Heart right ventricle (tissue), 16 donors: ENCODE data around the gene FUT3. TPM values are rescaled to one million over a fixed set of nuclear protein-coding genes. Genes with fewer than 3 reads are reported as not detected.

Source experiments
- ATAC-seq, 8 donors: fragments of 200-7000 bp; cut with Tn5 transposase; one replicate each; pipeline ENCODE4 v1.9.1; 2020; ENCODE audit warnings: mild to moderate bottlenecking in 8 of 8, moderate library complexity in 8 of 8, moderate number of reproducible peaks in 1 of 8
- DNase-seq, 2 donors: peaks; one replicate each; pipeline ENCODE4 v3.0.0-alpha.2; 2020
- H3K27ac ChIP-seq, 10 donors: fragments of 200-600 bp; sonication (generic) in 2 of 10; one replicate each; pipeline versions ENCODE4 v1.5.0 to v1.8.0; 2020 to 2022; ENCODE audit warnings: mild to moderate bottlenecking in 3 of 10
- H3K27me3 ChIP-seq, 7 donors: fragments of 200-600 bp; one replicate each; pipeline ENCODE4 v1.8.0; 2021 to 2022; ENCODE audit warnings: mild to moderate bottlenecking in 2 of 7
- H3K36me3 ChIP-seq, 9 donors: fragments of 200-600 bp; sonication (generic) in 1 of 9; one replicate each; pipeline versions ENCODE4 v1.5.0 to v1.8.0; 2020 to 2022; ENCODE audit warnings: mild to moderate bottlenecking in 2 of 9
- H3K4me1 ChIP-seq, 9 donors: fragments of 200-600 bp; sonication (generic) in 1 of 9; one replicate each; pipeline versions ENCODE4 v1.5.0 to v1.8.0; 2020 to 2022; ENCODE audit warnings: mild to moderate bottlenecking in 4 of 9
- H3K4me3 ChIP-seq, 10 donors: fragments of 200-600 bp; sonication (generic) in 2 of 10; one replicate each; pipeline versions ENCODE4 v1.5.0 to v1.8.0; 2020 to 2022; ENCODE audit warnings: mild to moderate bottlenecking in 7 of 10, moderate library complexity in 2 of 10
- H3K9me3 ChIP-seq, 11 donors: fragments of 200-600 bp in 10 of 11; sonication (generic) in 2 of 11; one replicate each; pipeline versions ENCODE4 v1.5.0 to v1.8.0; 2013 to 2022; ENCODE audit warnings: mild to moderate bottlenecking in 2 of 11, control low read depth in 1 of 11, moderate library complexity in 1 of 11
- WGBS, 2 donors: extraction: QIAGEN DNeasy Blood & Tissue Kit; methylation state at CpG; one replicate each; pipeline ENCODE4 v1.1.7; 2013; ENCODE audit warnings: inconsistent platforms in 1 of 2; 5-methylcytosine and 5-hydroxymethylcytosine counted together
- intact Hi-C, 10 donors: fragments of 100-400 bp; cut with DNase I; formaldehyde crosslinking; loops; one replicate each; pipeline versions ENCODE4 v1.11.1 to v1.14.2; 2022
- polyA plus RNA-seq, 2 donors: library from polyadenylated mRNA; stranded (reverse); fragments of 200-250 nt; gene quantifications; one replicate each; pipeline ENCODE4 v1.2.3, GENCODE V29; 2013
- total RNA-seq, 10 donors: library from RNA; stranded (reverse); fragmentation: NEBNext Ultra II Directional in 3 of 10; extraction: Animal tissue kit (Norgen Biotek cat#: 25700) in 3 of 10; gene quantifications; one replicate each; pipeline versions ENCODE4 v1.2.1 to v1.2.4, GENCODE V29; 2021 to 2023
- TF ChIP-seq, protein P1 (sequence below), 9 donors: fragments of 200-600 bp; sonication (generic) in 2 of 9; IDR thresholded peaks; one replicate each; pipeline versions ENCODE4 v1.5.0 to v1.8.0; 2021 to 2022; ENCODE audit warnings: antibody characterized with exemption in 9 of 9, mild to moderate bottlenecking in 5 of 9, moderate library complexity in 1 of 9
- donor health status: Arrhythmogenic right ventricular cardiomyopathy.
- donor health status: ischemic (EF 13 %, LVEDD 7.1; RV severe dilation, severe dysfunction).
- donor health status: healthy with polysubstance abuse.
- donor health status: DM: no; HTN: yes; CAD: no.
- donor health status: DM: no; HTN: no; CAD: no.
- donor health status: ischemic (EF 25% LVEDD 6.9; RV normal size, moderate dysfunction).
- donor health status: ischemic (EF 25% LVEDD 5.7; RV mildly dilated, moderate dysfunction).
- donor health status: healthy.
- donor health status: DM: yes; HTN: yes; CAD: no.
- donor health status: Ischemic cardiomyopathy.
- donor health status: ischemic (EF 35%, LVEDD 5.7; RV mildly dilated, moderate dysfunction).
- donor health status: nonischemic (EF 11% LVEDD 7.7; RV severe dilation, severe dysfunction).
- donor health status: DM: yes; HTN: yes; CAD: no.
- donor health status: PGD.
- donor health status: ischemic (EF 29% LVEDD 5.4; RV normal size, mild dysfunction).
- donor health status: nonischemic (EF 23%, LVEDD 6.1; RV moderate dilation, normal function).

The FUT3 gene
- total and polyA plus RNA-seq, 12 donors, result 0.01 TPM; not detected in 11

DNA sequence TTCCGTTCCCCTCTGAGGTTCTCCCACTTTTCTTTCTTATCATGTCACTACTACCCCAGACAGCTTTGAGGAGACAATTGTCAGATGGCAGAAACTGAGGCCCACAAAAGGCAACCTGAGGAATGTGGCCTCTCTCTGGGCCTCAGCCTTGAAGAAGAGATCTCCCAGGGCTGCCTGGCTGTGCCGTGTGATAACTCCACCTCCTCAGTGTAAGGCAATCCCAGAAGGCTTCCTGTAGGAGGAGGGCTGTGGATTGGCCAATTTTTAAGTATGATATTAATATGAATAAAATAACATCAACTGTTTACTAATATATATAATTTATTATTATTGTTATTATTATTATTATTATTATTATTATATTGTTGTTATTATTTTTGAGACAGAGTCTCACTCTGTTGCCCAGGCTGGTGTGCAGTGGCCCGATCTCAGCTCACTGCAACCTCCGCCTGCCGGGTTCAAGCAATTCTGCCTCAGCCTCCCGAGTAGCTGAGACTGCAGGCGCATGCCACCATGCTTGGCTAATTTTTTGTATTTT is 55.8 kb downstream of the FUT3 start:
- no peak overlapping the region for H3K4me3 ChIP-seq
- DNase-seq (no peak), ATAC-seq (no peak)
- WGBS, 2 donors, result 87 to 92% methylated on average over 7 of the region's 7 CpGs
- H3K27ac ChIP-seq, result no peak overlapping the region
- H3K27me3 ChIP-seq, result peaks cover 0 to 19% (median 8%) of the 10 kb centered on the region in 7 donors
- TF ChIP-seq, protein P1, sequence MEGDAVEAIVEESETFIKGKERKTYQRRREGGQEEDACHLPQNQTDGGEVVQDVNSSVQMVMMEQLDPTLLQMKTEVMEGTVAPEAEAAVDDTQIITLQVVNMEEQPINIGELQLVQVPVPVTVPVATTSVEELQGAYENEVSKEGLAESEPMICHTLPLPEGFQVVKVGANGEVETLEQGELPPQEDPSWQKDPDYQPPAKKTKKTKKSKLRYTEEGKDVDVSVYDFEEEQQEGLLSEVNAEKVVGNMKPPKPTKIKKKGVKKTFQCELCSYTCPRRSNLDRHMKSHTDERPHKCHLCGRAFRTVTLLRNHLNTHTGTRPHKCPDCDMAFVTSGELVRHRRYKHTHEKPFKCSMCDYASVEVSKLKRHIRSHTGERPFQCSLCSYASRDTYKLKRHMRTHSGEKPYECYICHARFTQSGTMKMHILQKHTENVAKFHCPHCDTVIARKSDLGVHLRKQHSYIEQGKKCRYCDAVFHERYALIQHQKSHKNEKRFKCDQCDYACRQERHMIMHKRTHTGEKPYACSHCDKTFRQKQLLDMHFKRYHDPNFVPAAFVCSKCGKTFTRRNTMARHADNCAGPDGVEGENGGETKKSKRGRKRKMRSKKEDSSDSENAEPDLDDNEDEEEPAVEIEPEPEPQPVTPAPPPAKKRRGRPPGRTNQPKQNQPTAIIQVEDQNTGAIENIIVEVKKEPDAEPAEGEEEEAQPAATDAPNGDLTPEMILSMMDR (IDR thresholded peaks at IDR 0.05), result no peak
- no peaks in the 10 kb centered on the region for H3K9me3 ChIP-seq
- H3K4me1 ChIP-seq, result peaks cover 0 to 21% (median 5%) of the 10 kb centered on the region in 9 donors
- H3K36me3 ChIP-seq, result no peaks in the 10 kb centered on the region
- intact Hi-C loops, result no loop called here

DNA sequence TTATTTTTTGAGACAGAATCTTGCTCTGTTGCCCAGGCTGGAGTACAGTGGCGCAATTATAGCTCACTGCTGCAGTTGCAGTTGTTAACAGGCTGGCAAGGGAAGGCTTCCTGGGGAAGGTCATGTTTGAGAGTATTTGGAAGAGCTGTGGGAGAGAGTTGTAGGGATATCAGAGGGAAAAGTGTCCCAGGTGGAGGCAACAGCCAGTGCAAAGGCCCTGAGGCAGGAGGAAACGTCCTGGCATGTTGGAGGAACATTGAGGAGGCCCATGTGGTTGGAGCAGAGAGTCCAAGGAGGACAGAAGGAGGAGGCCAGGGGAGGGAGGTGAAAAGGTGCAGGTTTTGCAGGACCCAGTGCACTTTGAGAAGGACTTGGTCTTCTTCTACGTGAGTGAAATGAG is 58.1 kb downstream of the FUT3 start:
- no peak overlapping the region for H3K4me3 ChIP-seq
- DNase-seq (no peak), ATAC-seq (no peak)
- H3K4me1 ChIP-seq, result peaks cover 2 to 9% (median 6%) of the 10 kb centered on the region in 9 donors
- H3K27me3 ChIP-seq, result no peaks in the 10 kb centered on the region
- H3K36me3 ChIP-seq, result peaks cover 4 to 19% (median 17%) of the 10 kb centered on the region in 9 donors
- TF ChIP-seq, protein P1 (IDR thresholded peaks at IDR 0.05), result no peak
- H3K9me3 ChIP-seq, result no peaks in the 10 kb centered on the region
- H3K27ac ChIP-seq, result no peak overlapping the region
- WGBS, 2 donors, result 92 to 93% methylated on average over 3 of the region's 3 CpGs
- intact Hi-C loops, result loop anchor here in 1 of 10 donors (5.0 kb wide), 1 partner anchor 171 kb away; the partner anchor contains the start of genes SAFB and SAFB2

Other genes with a start within 250 kb of the FUT3 start
- 10 to 100 TPM; 34.4 to 70.4 (median 45.9) TPM for gene SAFB2, start 228.7 kb downstream of the FUT3 start, total RNA-seq
- 10 to 100 TPM; 30.8 to 80.3 TPM for gene SAFB2, start 228.7 kb downstream of the FUT3 start, polyA plus RNA-seq
- gene SAFB, start 228.4 kb downstream of the FUT3 start, total RNA-seq, result 10 to 100 TPM; 44.0 to 72.5 (median 50.2) TPM
- 10 to 100 TPM; 42.8 to 59.6 TPM for gene SAFB, start 228.4 kb downstream of the FUT3 start, polyA plus RNA-seq
- 100 to 1,000 TPM; 122 to 173 (median 133) TPM for gene MICOS13, start 170.9 kb downstream of the FUT3 start, total RNA-seq
- gene MICOS13, start 170.9 kb downstream of the FUT3 start, polyA plus RNA-seq, result 100 to 1,000 TPM; 263 to 658 TPM
- gene HSD11B1L, start 170.4 kb downstream of the FUT3 start, total RNA-seq, result 1 to 10 TPM; 3.3 to 7.6 (median 4.2) TPM
- 10 to 100 TPM in 1 of 2 donors, 1 to 10 TPM in 1; 6.3 to 13.2 TPM for gene HSD11B1L, start 170.4 kb downstream of the FUT3 start, polyA plus RNA-seq
- gene RPL36, start 161.2 kb downstream of the FUT3 start, total RNA-seq, result 100 to 1,000 TPM; 270 to 463 (median 322) TPM
- gene RPL36, start 161.2 kb downstream of the FUT3 start, polyA plus RNA-seq, result 1,000 to 10,000 TPM in 1 of 2 donors, 100 to 1,000 TPM in 1; 980 to 1,152 TPM
- gene LONP1, start 131.3 kb downstream of the FUT3 start, total RNA-seq, result 100 to 1,000 TPM in 1 of 10 donors, 10 to 100 TPM in 9; 71.4 to 101 (median 88.5) TPM
- gene LONP1, start 131.3 kb downstream of the FUT3 start, polyA plus RNA-seq, result 100 to 1,000 TPM in 1 of 2 donors, 10 to 100 TPM in 1; 95.0 to 121 TPM
- gene CATSPERD, start 130.8 kb downstream of the FUT3 start, total RNA-seq, result not detected
- not detected for gene CATSPERD, start 130.8 kb downstream of the FUT3 start, polyA plus RNA-seq
- 1 to 10 TPM in 6 of 10 donors, under 1 TPM in 4; 0.59 to 3.0 (median 1.1) TPM for gene PRR22, start 66.7 kb downstream of the FUT3 start, total RNA-seq
- 1 to 10 TPM; 1.7 to 3.3 TPM for gene PRR22, start 66.7 kb downstream of the FUT3 start, polyA plus RNA-seq
- 10 to 100 TPM; 11.5 to 27.8 (median 14.2) TPM for gene DUS3L, start 60.3 kb downstream of the FUT3 start, total RNA-seq
- 10 to 100 TPM; 22.7 to 37.7 TPM for gene DUS3L, start 60.3 kb downstream of the FUT3 start, polyA plus RNA-seq
- gene NRTN, start 46.4 kb downstream of the FUT3 start, total RNA-seq, result 10 to 100 TPM in 8 of 10 donors, 1 to 10 TPM in 2; 4.5 to 40.4 (median 14.8) TPM
- 10 to 100 TPM; 15.4 to 38.1 TPM for gene NRTN, start 46.4 kb downstream of the FUT3 start, polyA plus RNA-seq
- gene FUT6, start 11.7 kb downstream of the FUT3 start, total RNA-seq, result not detected
- not detected for gene FUT6, start 11.7 kb downstream of the FUT3 start, polyA plus RNA-seq
- under 1 TPM in 1 of 10 donors, not detected in 9; 0.21 TPM for gene FUT5, start 19.1 kb upstream of the FUT3 start, total RNA-seq
- gene FUT5, start 19.1 kb upstream of the FUT3 start, polyA plus RNA-seq, result not detected
- 100 to 1,000 TPM; 451 to 574 (median 513) TPM for gene NDUFA11, start 52.3 kb upstream of the FUT3 start, total RNA-seq
- gene NDUFA11, start 52.3 kb upstream of the FUT3 start, polyA plus RNA-seq, result 1,000 to 10,000 TPM in 1 of 2 donors, 100 to 1,000 TPM in 1; 760 to 1,143 TPM
- 1 to 10 TPM; 1.3 to 3.9 (median 2.5) TPM for gene VMAC, start 53.4 kb upstream of the FUT3 start, total RNA-seq
- 1 to 10 TPM; 1.4 to 5.8 TPM for gene VMAC, start 53.4 kb upstream of the FUT3 start, polyA plus RNA-seq
- gene CAPS, start 62.8 kb upstream of the FUT3 start, total RNA-seq, result 1 to 10 TPM; 1.3 to 4.2 (median 2.8) TPM
- 10 to 100 TPM in 1 of 2 donors, 1 to 10 TPM in 1; 3.2 to 14.1 TPM for gene CAPS, start 62.8 kb upstream of the FUT3 start, polyA plus RNA-seq
- 10 to 100 TPM; 51.4 to 76.1 (median 63.3) TPM for gene RANBP3, start 126.7 kb upstream of the FUT3 start, total RNA-seq
- 10 to 100 TPM; 29.5 to 45.2 TPM for gene RANBP3, start 126.7 kb upstream of the FUT3 start, polyA plus RNA-seq